ENCODE measurements around the gene CCDC146. TPM values are rescaled to one million over a fixed set of nuclear protein-coding genes. Genes with fewer than 3 reads are reported as not detected.
"Not testable (repeated sequence)": the region's sequence is repeated elsewhere in the genome, so short reads cannot be mapped to it uniquely, and the experiment has no call there.

Gene CCDC146
- total and polyA plus RNA-seq, 2 experiments from 2014 or later = 1.9 to 4.0 TPM

DNA sequence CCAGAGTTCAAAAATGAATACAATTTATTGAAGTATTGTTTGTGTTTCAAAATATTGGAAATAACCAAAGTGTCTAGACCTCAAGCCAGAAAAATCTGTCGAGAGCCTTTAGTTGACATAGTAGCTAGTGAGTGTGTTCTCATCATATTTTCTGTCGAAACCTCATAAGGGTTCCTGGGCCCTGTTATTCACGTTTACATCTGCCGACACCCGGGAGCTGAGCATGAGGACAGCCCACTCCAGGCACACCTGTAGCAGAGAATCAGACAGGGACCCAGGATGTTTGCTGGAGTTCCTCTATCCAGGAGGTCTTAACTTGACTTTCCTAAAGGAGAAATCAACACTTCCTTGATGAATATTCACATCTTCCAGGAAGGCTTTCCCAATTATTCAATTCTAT is 149.4 kb downstream of the CCDC146 start:
- Histone ChIP-seq H3K9me3 (ENCODE audit: low read depth) (no peaks in the 10 kb centered on the region), H3K4me1 (ENCODE audit: insufficient read depth) (no peaks in the 10 kb centered on the region), H3K4me3 (no peak overlapping the region), H3K36me3 (replicated peaks; ENCODE audit: insufficient read depth, low read depth) (no peaks in the 10 kb centered on the region), H3K79me2 (no peaks in the 10 kb centered on the region), H3K4me2 (no peak overlapping the region), H3K9me2 (replicated peaks; ENCODE audit: insufficient read depth) (no peaks in the 10 kb centered on the region), H3K27ac (no peak overlapping the region), H4K20me1 (ENCODE audit: insufficient read depth, poor library complexity, severe bottlenecking) (no peaks in the 10 kb centered on the region), H2AFZ (no peak overlapping the region), H3K27me3 (no peaks in the 10 kb centered on the region)
- 89% methylated on average over 5 of the region's 5 CpGs for WGBS (ENCODE audit: low lambda C conversion rate, missing lambda C conversion rate)
- DNase-seq (ENCODE audit: low spot score) = no peak
- no peak for TF ChIP-seq EZH2phosphoT487 (IDR thresholded peaks at IDR 0.05; ENCODE audit: low read depth, severe bottlenecking, unreplicated experiment)
- TF ChIP-seq, protein P1, sequence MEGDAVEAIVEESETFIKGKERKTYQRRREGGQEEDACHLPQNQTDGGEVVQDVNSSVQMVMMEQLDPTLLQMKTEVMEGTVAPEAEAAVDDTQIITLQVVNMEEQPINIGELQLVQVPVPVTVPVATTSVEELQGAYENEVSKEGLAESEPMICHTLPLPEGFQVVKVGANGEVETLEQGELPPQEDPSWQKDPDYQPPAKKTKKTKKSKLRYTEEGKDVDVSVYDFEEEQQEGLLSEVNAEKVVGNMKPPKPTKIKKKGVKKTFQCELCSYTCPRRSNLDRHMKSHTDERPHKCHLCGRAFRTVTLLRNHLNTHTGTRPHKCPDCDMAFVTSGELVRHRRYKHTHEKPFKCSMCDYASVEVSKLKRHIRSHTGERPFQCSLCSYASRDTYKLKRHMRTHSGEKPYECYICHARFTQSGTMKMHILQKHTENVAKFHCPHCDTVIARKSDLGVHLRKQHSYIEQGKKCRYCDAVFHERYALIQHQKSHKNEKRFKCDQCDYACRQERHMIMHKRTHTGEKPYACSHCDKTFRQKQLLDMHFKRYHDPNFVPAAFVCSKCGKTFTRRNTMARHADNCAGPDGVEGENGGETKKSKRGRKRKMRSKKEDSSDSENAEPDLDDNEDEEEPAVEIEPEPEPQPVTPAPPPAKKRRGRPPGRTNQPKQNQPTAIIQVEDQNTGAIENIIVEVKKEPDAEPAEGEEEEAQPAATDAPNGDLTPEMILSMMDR (IDR thresholded peaks at IDR 0.05; ENCODE audit: poor library complexity) = no peak
- TF ChIP-seq EZH2 (IDR thresholded peaks at IDR 0.05; ENCODE audit: borderline replicate concordance) = no peak

DNA sequence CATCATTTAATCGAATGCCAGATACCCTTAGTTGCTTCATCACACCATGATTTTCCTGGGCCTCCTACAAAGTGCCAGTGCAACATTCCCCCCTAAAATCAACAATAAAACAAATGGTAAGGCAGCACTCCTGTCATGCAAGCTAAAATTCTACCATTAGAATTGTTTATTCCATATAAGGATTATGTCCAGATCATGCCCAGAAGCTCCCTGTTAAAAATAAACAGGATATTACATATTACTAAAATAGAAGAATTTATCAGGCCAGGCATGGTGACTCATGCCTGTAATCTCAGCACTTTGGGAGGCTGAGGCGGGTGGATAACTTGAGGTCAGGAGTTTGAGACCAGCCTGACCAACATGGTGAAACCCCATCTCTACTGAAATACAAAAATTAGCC is 153.2 kb downstream of the CCDC146 start:
- H3K27me3 ChIP-seq; H2AFZ ChIP-seq; H3K9me3 ChIP-seq (ENCODE audit: low read depth); DNase-seq (ENCODE audit: low spot score); H3K4me3 ChIP-seq; H3K27ac ChIP-seq; H3K4me1 ChIP-seq (ENCODE audit: insufficient read depth); H3K36me3 ChIP-seq (replicated peaks; ENCODE audit: insufficient read depth, low read depth); H3K4me2 ChIP-seq; H3K9me2 ChIP-seq (replicated peaks; ENCODE audit: insufficient read depth); H3K79me2 ChIP-seq; H4K20me1 ChIP-seq (ENCODE audit: insufficient read depth, poor library complexity, severe bottlenecking): not testable (repeated sequence)
- 88% methylated on average over 2 of the region's 2 CpGs for WGBS (ENCODE audit: low lambda C conversion rate, missing lambda C conversion rate)

DNA sequence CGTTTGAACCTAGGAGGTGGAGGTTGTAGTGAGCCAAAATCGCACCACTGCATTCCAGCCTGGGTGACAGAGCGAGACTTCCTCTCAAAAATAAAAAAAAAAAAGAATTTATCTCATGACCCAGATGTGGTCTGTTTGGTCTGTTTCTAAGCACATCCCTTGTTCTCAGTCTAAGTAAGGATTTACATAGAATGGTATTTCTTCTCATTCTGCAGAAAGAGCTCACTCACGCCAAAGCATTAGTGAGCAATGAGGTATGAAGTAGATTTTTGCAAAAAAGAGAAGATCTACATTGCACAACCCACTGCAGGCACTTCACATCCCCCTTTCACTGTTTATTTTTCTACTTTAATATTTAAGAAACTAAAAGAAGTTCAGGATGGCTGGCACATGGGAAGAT is 153.7 kb downstream of the CCDC146 start:
- H4K20me1 ChIP-seq (ENCODE audit: insufficient read depth, poor library complexity, severe bottlenecking) = no peaks in the 10 kb centered on the region
- H3K79me2 ChIP-seq = no peaks in the 10 kb centered on the region
- H3K4me1 ChIP-seq (ENCODE audit: insufficient read depth) = no peaks in the 10 kb centered on the region
- H2AFZ ChIP-seq = no peak overlapping the region
- DNase-seq (ENCODE audit: low spot score) = no peak
- no peaks in the 10 kb centered on the region for H3K36me3 ChIP-seq (replicated peaks; ENCODE audit: insufficient read depth, low read depth)
- no peaks in the 10 kb centered on the region for H3K9me2 ChIP-seq (replicated peaks; ENCODE audit: insufficient read depth)
- H3K27me3 ChIP-seq = no peaks in the 10 kb centered on the region
- H3K4me2 ChIP-seq = no peak overlapping the region
- H3K27ac ChIP-seq = no peak overlapping the region
- TF ChIP-seq, protein P1 (IDR thresholded peaks at IDR 0.05; ENCODE audit: poor library complexity) = no peak
- TF ChIP-seq EZH2 (IDR thresholded peaks at IDR 0.05; ENCODE audit: borderline replicate concordance) = no peak
- no peak for TF ChIP-seq EZH2phosphoT487 (IDR thresholded peaks at IDR 0.05; ENCODE audit: low read depth, severe bottlenecking, unreplicated experiment)
- no peak overlapping the region for H3K4me3 ChIP-seq
- WGBS (ENCODE audit: low lambda C conversion rate, missing lambda C conversion rate) = 73% methylated on average over 4 of the region's 4 CpGs
- no peaks in the 10 kb centered on the region for H3K9me3 ChIP-seq (ENCODE audit: low read depth)

DNA sequence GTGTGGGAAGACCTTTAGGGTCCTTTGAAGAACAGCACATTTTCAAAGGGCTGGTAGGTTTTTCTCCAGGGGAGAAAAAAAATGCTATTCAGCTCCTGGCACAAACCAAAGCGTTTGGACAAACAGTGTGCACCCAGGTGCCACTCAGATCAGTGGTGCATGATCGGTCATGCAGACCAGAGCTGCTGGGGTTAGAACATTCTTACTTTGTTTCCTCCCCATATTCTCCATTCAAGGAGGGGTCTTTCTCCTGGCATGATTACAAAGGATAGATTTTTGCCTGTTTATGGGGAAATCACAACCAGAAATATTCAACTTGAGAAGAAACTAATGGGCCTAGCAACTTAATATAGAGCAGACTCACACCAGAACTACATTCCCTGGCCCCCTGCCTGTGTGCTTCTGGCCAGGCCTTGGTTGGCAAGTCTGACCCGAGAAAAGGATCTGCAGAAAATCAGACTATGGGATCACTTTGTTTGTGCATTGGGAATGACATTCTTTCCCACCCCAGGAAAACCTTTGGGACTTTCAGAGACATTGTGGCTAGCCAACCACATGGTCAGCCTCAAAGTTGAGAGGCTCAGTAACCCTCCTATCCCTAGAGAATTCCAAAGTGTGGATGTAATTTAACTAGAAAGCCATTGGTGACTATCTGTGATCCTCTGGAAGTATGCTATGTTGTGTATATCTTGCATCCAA is 159.5 kb downstream of the CCDC146 start:
- Histone ChIP-seq H3K4me1 (ENCODE audit: insufficient read depth) (no peaks in the 10 kb centered on the region), H3K27ac (no peak overlapping the region), H3K9me2 (replicated peaks; ENCODE audit: insufficient read depth) (no peaks in the 10 kb centered on the region), H3K27me3 (no peaks in the 10 kb centered on the region), H3K9me3 (ENCODE audit: low read depth) (no peaks in the 10 kb centered on the region), H2AFZ (no peak overlapping the region), H3K36me3 (replicated peaks; ENCODE audit: insufficient read depth, low read depth) (no peaks in the 10 kb centered on the region), H4K20me1 (ENCODE audit: insufficient read depth, poor library complexity, severe bottlenecking) (no peaks in the 10 kb centered on the region), H3K79me2 (no peaks in the 10 kb centered on the region), H3K4me2 (no peak overlapping the region), H3K4me3 (no peak overlapping the region)
- TF ChIP-seq EZH2 (IDR thresholded peaks at IDR 0.05; ENCODE audit: borderline replicate concordance) = no peak
- TF ChIP-seq, protein P1 (IDR thresholded peaks at IDR 0.05; ENCODE audit: poor library complexity) = no peak
- TF ChIP-seq EZH2phosphoT487 (IDR thresholded peaks at IDR 0.05; ENCODE audit: low read depth, severe bottlenecking, unreplicated experiment) = no peak
- no peak for DNase-seq (ENCODE audit: low spot score)
- 87% methylated on average over 3 of the region's 3 CpGs for WGBS (ENCODE audit: low lambda C conversion rate, missing lambda C conversion rate)
